Measurements from ENCODE around the gene HYI. TPM values are rescaled to one million over a fixed set of nuclear protein-coding genes. Genes with fewer than 3 reads are reported as not detected.
"Not testable (repeated sequence)": the region's sequence is repeated elsewhere in the genome, so short reads cannot be mapped to it uniquely, and the experiment has no call there.

HYI gene, protein sequence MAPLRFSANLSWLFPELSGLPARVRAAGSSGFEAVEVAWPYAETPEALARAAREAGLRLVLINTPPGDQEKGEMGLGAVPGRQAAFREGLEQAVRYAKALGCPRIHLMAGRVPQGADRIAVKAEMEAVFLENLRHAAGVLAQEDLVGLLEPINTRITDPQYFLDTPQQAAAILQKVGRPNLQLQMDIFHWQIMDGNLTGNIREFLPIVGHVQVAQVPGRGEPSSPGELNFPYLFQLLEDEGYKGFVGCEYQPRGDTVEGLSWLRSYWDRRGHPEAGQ
- polyA plus RNA-seq (2013, experiment 1 of 4) = 29.1 TPM
- polyA plus RNA-seq (2013, experiment 2 of 4) = 30.4 TPM
- polyA plus RNA-seq (2013, experiment 3 of 4) = 29.4 TPM
- 28.2 TPM for polyA plus RNA-seq (2013, experiment 4 of 4)

DNA sequence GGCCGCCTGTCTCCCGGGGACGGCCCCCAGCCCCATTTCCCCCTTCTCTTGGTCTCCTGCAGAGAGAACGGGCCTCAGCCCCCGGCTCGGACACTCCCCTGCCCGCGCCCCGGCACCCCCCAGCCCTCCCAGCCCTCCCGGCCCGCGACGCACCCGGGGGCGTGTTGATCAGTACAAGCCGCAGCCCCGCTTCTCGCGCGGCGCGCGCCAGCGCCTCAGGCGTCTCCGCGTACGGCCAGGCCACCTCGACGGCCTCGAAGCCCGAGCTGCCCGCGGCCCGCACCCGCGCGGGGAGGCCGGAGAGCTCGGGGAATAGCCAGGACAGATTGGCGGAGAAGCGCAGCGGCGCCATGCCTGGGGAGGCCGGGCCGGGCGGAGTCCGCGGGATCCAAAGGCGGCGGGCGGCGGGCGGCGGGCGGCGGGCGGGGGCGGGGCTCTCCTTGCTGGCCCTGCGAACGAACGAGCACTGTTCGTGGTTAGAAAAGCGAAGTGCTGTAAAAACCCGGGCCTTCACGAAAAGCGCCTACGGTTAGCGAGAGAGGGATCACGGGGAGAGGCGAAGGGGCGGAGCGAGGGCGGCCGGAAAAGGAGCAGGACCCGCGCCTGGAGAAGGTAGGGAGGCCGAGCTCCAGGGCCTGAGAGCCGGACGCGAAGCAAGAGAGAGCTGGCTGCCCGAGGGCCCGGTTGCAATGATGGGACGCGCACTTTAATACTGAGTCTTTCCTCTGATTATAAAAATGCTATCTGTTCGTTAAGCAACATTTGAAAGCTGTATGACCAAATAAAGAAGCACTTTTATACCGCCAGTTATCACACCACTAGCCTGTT lies at the start of gene HYI:
Gene HYI, minus strand, starts transcription at position 490 of the 828 bp plus-strand sequence. Its CDS starts 138 bp downstream, at position 352.
- H3K4me3 ChIP-seq (ENCODE audit: insufficient read depth, low read depth, low read length) = peak within 1 kb of the TSS; percentile 46
- peak within 1 kb of the TSS; percentile 60 for H3K27ac ChIP-seq (ENCODE audit: insufficient read depth, low read depth, low read length, poor library complexity, severe bottlenecking)
- H3K27me3 ChIP-seq (ENCODE audit: control insufficient read depth, insufficient read depth, low read length, poor library complexity, severe bottlenecking) = no peaks in the 10 kb centered on the region
- peaks cover 12% of the 10 kb centered on the region for H3K36me3 ChIP-seq (ENCODE audit: control insufficient read depth, insufficient read depth, low read length)
- 2% methylated on average over 87 of the region's 87 CpGs for WGBS, 2 experiments
- H3K9me3 ChIP-seq (ENCODE audit: control insufficient read depth, low read length) = no peaks in the 10 kb centered on the region
- peaks cover 16% of the 10 kb centered on the region for H3K4me1 ChIP-seq (ENCODE audit: control insufficient read depth, insufficient read depth, low read length)

DNA sequence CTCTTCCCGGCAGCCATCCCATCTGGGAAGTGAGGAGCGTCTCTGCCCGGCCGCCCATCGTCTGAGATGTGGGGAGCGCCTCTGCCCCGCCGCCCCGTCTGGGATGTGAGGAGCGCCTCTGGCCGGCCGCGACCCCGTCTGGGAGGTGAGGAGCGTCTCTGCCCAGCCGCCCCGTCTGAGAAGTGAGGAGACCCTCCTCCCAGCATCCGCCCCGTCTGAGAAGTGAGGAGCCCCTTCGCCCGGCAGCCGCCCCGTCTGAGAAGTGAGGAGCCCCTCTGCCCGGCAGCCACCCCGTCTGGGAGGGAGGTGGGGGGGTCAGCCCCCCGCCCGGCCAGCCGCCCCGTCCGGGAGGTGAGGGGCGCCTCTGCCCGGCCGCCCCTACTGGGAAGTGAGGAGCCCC lies 48.1 kb upstream of the HYI start:
- not testable (repeated sequence) for H3K9me3 ChIP-seq (ENCODE audit: control insufficient read depth, low read length); H3K27ac ChIP-seq (ENCODE audit: insufficient read depth, low read depth, low read length, poor library complexity, severe bottlenecking); H3K27me3 ChIP-seq (ENCODE audit: control insufficient read depth, insufficient read depth, low read length, poor library complexity, severe bottlenecking); H3K4me3 ChIP-seq (ENCODE audit: insufficient read depth, low read depth, low read length); H3K4me1 ChIP-seq (ENCODE audit: control insufficient read depth, insufficient read depth, low read length); H3K36me3 ChIP-seq (ENCODE audit: control insufficient read depth, insufficient read depth, low read length)
- 92 to 97% methylated on average over 21 to 22 of the region's 33 CpGs for WGBS, 2 experiments

DNA sequence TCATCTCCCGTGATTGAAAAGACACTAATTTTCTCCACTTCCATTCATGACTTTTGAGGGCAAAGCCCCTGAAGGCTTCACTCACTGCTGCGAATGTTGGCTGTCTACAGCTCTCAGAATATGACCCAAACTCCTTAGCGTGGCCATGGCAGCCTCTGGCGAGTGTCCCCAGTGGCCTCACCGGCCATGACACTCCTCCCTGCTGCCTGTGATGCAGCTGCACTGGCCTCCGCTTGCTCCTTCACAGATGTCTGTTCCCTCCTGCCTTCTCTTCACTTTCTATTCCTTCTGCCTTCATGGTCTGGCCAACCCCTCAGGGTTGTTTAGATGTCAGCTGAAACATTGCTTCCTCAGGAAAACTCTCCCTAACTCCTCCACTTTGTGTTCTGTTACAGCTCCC lies 46.2 kb upstream of the HYI start:
- WGBS, 2 experiments = 82 to 86% methylated on average over 6 of the region's 6 CpGs

DNA sequence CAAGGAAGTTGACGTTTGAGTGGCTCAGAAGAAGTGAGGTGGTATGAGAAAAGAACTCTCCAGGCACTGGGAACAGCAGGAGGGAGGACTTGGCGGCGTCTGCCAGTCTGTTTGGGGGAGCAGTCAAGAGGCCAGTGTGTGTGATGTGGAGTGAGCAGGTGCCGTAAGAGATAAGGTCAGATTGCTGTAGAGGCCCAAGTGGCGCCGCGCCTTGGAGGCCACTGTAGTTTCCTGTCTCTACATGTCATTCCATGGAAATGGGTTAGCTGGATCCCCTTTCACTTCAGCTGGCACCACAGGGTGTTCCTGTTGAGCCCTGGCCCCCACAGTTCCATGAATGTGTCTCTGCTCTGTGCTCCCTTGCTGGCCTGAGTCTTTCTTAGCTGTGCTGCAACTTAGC lies 41.5 kb upstream of the HYI start:
- Histone ChIP-seq H3K27ac (ENCODE audit: insufficient read depth, low read depth, low read length, poor library complexity, severe bottlenecking) (no peak overlapping the region), H3K4me3 (ENCODE audit: insufficient read depth, low read depth, low read length) (no peak overlapping the region), H3K4me1 (ENCODE audit: control insufficient read depth, insufficient read depth, low read length) (peaks cover 3% of the 10 kb centered on the region), H3K9me3 (ENCODE audit: control insufficient read depth, low read length) (no peaks in the 10 kb centered on the region), H3K27me3 (ENCODE audit: control insufficient read depth, insufficient read depth, low read length, poor library complexity, severe bottlenecking) (no peaks in the 10 kb centered on the region), H3K36me3 (ENCODE audit: control insufficient read depth, insufficient read depth, low read length) (no peaks in the 10 kb centered on the region)
- 80 to 82% methylated on average over 7 of the region's 7 CpGs for WGBS, 2 experiments

More for the DNA sequence above, 46.2 kb upstream of the HYI start:
- Histone ChIP-seq H3K9me3 (ENCODE audit: control insufficient read depth, low read length) (no peaks in the 10 kb centered on the region), H3K27me3 (ENCODE audit: control insufficient read depth, insufficient read depth, low read length, poor library complexity, severe bottlenecking) (no peaks in the 10 kb centered on the region), H3K4me3 (ENCODE audit: insufficient read depth, low read depth, low read length) (no peak overlapping the region), H3K36me3 (ENCODE audit: control insufficient read depth, insufficient read depth, low read length) (no peaks in the 10 kb centered on the region), H3K27ac (ENCODE audit: insufficient read depth, low read depth, low read length, poor library complexity, severe bottlenecking) (no peak overlapping the region), H3K4me1 (ENCODE audit: control insufficient read depth, insufficient read depth, low read length) (no peaks in the 10 kb centered on the region)

DNA sequence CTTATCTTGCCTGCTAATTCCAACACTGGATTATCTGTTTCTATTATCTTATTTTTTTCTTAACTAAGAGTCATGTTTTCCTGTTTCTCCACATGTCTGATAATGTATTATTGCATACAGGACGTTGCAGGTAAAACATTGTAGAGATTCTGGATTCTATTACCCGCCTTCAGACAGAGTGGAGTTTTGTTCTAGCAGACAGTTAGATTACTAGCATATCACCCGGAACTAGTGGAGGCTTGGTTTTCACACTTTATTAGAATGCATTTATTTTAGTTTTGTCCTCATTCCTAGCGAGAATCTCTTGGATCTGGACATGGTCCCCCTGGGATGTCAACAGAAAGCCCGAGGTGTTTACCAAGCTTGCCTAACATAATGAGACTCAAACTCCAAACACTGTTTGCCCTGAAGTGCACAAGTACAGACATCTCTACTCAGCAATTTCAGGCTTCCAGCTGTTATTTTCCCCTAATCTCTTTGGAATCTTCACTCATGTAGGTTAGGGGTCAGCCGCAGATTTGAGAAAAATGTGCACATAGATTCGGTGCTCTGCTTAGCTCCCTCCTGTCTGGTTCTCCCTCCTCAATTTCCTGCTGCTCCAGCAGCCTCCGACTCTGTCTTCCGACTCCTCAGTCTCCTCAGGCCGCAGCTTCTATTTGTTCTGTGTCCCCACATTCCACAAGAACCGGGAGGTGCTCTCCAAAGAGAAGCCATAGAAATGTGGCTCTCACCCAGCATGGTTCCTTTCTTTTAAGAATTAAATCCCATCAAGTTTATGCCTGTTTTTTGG lies 40.1 kb upstream of the HYI start:
- Histone ChIP-seq H3K36me3 (ENCODE audit: control insufficient read depth, insufficient read depth, low read length) (no peaks in the 10 kb centered on the region), H3K27ac (ENCODE audit: insufficient read depth, low read depth, low read length, poor library complexity, severe bottlenecking) (no peak overlapping the region), H3K27me3 (ENCODE audit: control insufficient read depth, insufficient read depth, low read length, poor library complexity, severe bottlenecking) (no peaks in the 10 kb centered on the region), H3K9me3 (ENCODE audit: control insufficient read depth, low read length) (no peaks in the 10 kb centered on the region), H3K4me3 (ENCODE audit: insufficient read depth, low read depth, low read length) (no peak overlapping the region), H3K4me1 (ENCODE audit: control insufficient read depth, insufficient read depth, low read length) (peaks cover 3% of the 10 kb centered on the region)
- WGBS, 2 experiments = 43 to 47% methylated on average over 11 of the region's 11 CpGs

DNA sequence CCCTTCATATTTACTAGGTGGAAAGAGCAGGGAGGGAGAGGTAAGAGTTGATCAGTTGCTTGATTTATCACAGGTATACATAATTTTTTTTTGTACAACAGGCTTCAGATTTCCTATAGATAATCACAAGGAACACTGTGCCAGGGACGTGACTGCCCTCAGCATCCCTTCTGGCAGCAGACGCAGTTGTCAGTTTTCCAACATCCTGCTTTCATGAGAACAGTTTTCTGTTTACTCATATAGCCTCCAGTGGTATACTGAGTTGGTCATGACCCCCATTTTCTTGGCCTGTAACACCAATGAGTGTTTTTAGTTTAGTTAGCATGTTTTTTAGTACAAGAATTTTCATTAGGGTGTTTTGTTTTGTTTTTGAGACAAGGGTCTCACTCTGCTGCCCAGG lies 39.1 kb upstream of the HYI start:
- Histone ChIP-seq H3K27me3 (ENCODE audit: control insufficient read depth, insufficient read depth, low read length, poor library complexity, severe bottlenecking) (no peaks in the 10 kb centered on the region), H3K27ac (ENCODE audit: insufficient read depth, low read depth, low read length, poor library complexity, severe bottlenecking) (no peak overlapping the region), H3K4me1 (ENCODE audit: control insufficient read depth, insufficient read depth, low read length) (peaks cover 3% of the 10 kb centered on the region), H3K36me3 (ENCODE audit: control insufficient read depth, insufficient read depth, low read length) (no peaks in the 10 kb centered on the region), H3K9me3 (ENCODE audit: control insufficient read depth, low read length) (no peaks in the 10 kb centered on the region), H3K4me3 (ENCODE audit: insufficient read depth, low read depth, low read length) (no peak overlapping the region)
- 94 to 96% methylated on average over 2 of the region's 2 CpGs for WGBS, 2 experiments

DNA sequence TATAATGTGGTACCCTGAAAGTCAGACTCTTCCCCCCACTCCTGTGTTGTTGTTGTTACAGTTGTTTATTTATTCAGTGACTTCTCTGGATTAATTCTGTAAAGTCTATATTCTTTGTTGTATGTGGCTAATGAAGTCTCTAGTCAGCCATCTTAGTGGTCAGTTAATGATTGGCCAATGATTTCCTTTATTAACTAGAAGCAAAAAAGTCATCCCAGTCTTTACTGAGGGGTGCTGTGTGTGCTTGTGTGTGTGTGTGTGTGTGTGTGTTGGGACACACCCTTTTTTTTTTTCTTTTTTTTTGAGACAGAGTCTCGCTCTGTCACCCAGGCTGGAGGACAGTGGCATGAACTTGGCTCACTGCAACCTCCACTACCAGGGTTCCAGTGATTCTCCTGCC lies 37.3 kb upstream of the HYI start:
- H3K9me3 ChIP-seq (ENCODE audit: control insufficient read depth, low read length) = no peaks in the 10 kb centered on the region
- 82 to 94% methylated on average over 1 of the region's 1 CpG for WGBS, 2 experiments
- peaks cover 3% of the 10 kb centered on the region for H3K4me1 ChIP-seq (ENCODE audit: control insufficient read depth, insufficient read depth, low read length)
- no peaks in the 10 kb centered on the region for H3K36me3 ChIP-seq (ENCODE audit: control insufficient read depth, insufficient read depth, low read length)
- no peak overlapping the region for H3K27ac ChIP-seq (ENCODE audit: insufficient read depth, low read depth, low read length, poor library complexity, severe bottlenecking)
- H3K4me3 ChIP-seq (ENCODE audit: insufficient read depth, low read depth, low read length) = no peak overlapping the region
- H3K27me3 ChIP-seq (ENCODE audit: control insufficient read depth, insufficient read depth, low read length, poor library complexity, severe bottlenecking) = no peaks in the 10 kb centered on the region

DNA sequence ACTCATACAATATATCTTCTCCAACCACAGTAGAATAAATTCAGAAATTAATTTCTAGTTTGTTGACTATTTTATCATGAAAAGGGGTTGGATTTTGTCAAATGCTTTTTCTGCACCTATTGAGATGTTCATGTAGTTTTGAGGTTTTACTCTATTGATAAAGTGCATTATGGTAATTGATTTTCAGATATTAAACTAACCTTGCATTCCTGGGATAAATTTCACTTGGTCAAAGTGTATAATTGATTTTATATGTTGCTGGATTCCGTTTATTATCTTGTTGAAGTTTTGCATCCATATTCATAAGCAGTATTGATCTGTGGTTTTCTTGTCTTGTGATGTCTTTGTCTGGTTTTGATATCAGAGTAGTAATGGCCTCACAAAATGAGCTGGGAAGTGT lies 34.4 kb upstream of the HYI start:
- WGBS, 2 experiments = 76 to 90% methylated on average over 1 of the region's 1 CpG
- H3K4me1 ChIP-seq (ENCODE audit: control insufficient read depth, insufficient read depth, low read length) = no peaks in the 10 kb centered on the region
- no peaks in the 10 kb centered on the region for H3K9me3 ChIP-seq (ENCODE audit: control insufficient read depth, low read length)
- no peak overlapping the region for H3K4me3 ChIP-seq (ENCODE audit: insufficient read depth, low read depth, low read length)
- H3K36me3 ChIP-seq (ENCODE audit: control insufficient read depth, insufficient read depth, low read length) = no peaks in the 10 kb centered on the region
- no peaks in the 10 kb centered on the region for H3K27me3 ChIP-seq (ENCODE audit: control insufficient read depth, insufficient read depth, low read length, poor library complexity, severe bottlenecking)
- no peak overlapping the region for H3K27ac ChIP-seq (ENCODE audit: insufficient read depth, low read depth, low read length, poor library complexity, severe bottlenecking)

DNA sequence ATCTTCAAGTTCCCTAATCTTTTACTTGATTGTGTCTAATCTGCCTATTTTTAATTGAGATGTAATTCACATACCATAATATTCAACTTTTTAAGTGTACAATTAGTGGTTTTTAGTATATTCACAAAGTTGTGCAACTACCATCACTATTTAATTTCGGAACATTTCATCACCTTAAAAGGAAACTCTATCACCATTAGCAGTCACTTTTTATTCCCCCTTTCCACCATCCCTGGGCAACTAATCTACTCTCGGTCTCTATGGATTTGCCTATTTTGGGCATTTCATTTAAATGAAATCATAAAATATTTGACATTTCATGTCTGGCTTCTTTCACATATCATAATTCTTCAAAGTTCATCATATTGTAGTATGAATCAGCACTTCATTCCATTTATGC lies 30.6 kb upstream of the HYI start:
- H3K27ac ChIP-seq (ENCODE audit: insufficient read depth, low read depth, low read length, poor library complexity, severe bottlenecking) = no peak overlapping the region

DNA sequence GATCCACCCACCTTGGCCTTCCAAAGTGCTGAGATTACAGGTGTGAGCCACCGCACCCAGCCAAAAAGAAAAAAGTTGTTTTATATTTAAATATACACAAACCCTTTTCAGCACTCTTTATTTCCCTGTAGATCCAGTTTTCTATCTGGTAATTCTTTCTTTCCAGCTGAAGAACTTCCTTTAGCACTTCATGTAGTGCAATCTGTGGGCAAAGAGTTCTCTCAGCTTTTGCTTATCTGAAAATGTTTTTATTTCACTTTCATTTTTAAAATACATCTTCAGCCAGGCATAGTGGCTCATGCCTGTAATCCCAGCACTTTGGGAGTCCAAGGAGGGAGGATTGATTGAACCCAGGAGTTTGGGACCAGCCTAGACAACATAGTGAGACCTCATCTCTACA lies 28.5 kb upstream of the HYI start:
- Histone ChIP-seq H3K36me3 (ENCODE audit: control insufficient read depth, insufficient read depth, low read length) (no peaks in the 10 kb centered on the region), H3K27ac (ENCODE audit: insufficient read depth, low read depth, low read length, poor library complexity, severe bottlenecking) (no peak overlapping the region), H3K9me3 (ENCODE audit: control insufficient read depth, low read length) (no peaks in the 10 kb centered on the region), H3K4me3 (ENCODE audit: insufficient read depth, low read depth, low read length) (no peak overlapping the region), H3K4me1 (ENCODE audit: control insufficient read depth, insufficient read depth, low read length) (no peaks in the 10 kb centered on the region), H3K27me3 (ENCODE audit: control insufficient read depth, insufficient read depth, low read length, poor library complexity, severe bottlenecking) (no peaks in the 10 kb centered on the region)
- 100% methylated on average over 1 of the region's 1 CpG; no CpG with 5 or more reads in 1 of the 2 experiments for whole genome bisulfite sequencing, 2 experiments

More for the DNA sequence above, 30.6 kb upstream of the HYI start:
- 98 to 100% methylated on average over 1 to 2 of the region's 2 CpGs for WGBS, 2 experiments
- no peaks in the 10 kb centered on the region for H3K27me3 ChIP-seq (ENCODE audit: control insufficient read depth, insufficient read depth, low read length, poor library complexity, severe bottlenecking)
- H3K4me1 ChIP-seq (ENCODE audit: control insufficient read depth, insufficient read depth, low read length) = no peaks in the 10 kb centered on the region
- H3K9me3 ChIP-seq (ENCODE audit: control insufficient read depth, low read length) = no peaks in the 10 kb centered on the region
- no peak overlapping the region for H3K4me3 ChIP-seq (ENCODE audit: insufficient read depth, low read depth, low read length)
- H3K36me3 ChIP-seq (ENCODE audit: control insufficient read depth, insufficient read depth, low read length) = no peaks in the 10 kb centered on the region

Measured in ectodermal cell (in vitro differentiated cells).